Activated naive CD4-positive, alpha-beta T cell treated with anti-CD3 and anti-CD28 coated beads, Interleukin-2, amount 50 U/mL, for 24 hours (primary cell): ENCODE measurements around the gene XCR1.
A peak's percentile ranks its signal among the peaks of the same experiment; 100 is the strongest.

Experiments
- H3K27ac Mint-ChIP-seq: one replicate; pipeline ENCODE4 v1.8.0; 2021; ENCODE audit warnings: mild to moderate bottlenecking, mixed read lengths
- H3K27me3 Mint-ChIP-seq: one replicate; pipeline ENCODE4 v1.8.0; 2021; ENCODE audit warnings: mixed read lengths
- H3K36me3 Mint-ChIP-seq: one replicate; pipeline ENCODE4 v1.8.0; 2021; ENCODE audit warnings: mixed read lengths
- H3K4me1 Mint-ChIP-seq: one replicate; pipeline ENCODE4 v1.8.0; 2021; ENCODE audit warnings: mixed read lengths
- H3K4me3 Mint-ChIP-seq: one replicate; pipeline ENCODE4 v1.8.0; 2021; ENCODE audit warnings: mild to moderate bottlenecking, mixed read lengths
- H3K9me3 Mint-ChIP-seq: one replicate; pipeline ENCODE4 v1.8.0; 2021; ENCODE audit warnings: mixed read lengths

The XCR1 gene

DNA sequence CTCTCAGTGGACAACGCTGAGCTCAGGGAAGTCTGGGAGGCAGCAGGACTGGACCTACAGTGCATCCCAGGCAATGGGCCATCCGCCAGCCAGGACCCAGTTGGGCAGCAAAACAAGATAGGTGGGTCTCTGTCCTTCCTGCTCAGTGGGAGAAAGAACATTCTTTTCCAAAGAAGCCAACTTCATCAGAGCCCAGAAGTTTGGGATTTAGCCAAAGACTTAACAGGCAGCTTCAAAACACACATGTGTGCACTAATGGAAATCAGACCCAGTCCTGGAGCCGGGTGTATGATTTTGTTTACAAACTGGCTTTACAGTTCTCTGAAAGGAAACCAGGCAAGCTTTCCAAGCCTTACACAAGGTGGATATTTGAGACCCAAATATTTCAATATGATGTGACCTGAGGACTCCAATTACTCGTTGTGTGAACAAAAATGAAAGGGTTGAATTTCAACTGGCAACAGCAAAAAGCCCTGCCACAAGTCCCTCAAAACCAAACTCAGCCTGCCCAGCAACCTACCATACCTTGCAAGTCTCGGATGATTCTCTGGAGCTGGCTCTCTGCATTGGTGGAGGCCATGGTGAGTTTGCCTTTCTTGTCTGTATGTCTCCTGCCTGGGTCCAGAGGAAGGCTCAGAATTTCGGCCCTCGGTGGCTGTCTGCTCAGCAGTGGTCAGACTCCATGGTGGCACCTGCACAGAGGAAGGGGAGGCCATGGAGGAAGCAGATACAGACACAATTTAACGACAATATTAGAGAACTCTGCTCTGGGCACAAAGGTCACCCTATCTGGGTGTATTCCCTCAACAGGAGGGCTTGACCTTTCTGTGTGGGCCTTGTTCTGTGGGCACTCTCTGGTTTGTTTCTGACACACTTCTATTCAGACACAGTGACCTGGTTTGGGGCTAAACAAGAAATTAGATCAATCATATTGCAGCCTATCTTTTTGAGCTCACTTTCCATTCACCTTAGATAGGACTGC is 42.7 kb downstream of the XCR1 start:
- Mint-ChIP-seq H3K27ac (no peak overlapping the region), H3K9me3 (no peaks in the 10 kb centered on the region), H3K27me3 (no peaks in the 10 kb centered on the region), H3K4me3 (no peak overlapping the region), H3K36me3 (peaks cover 20% of the 10 kb centered on the region), H3K4me1 (peaks cover 44% of the 10 kb centered on the region)

DNA sequence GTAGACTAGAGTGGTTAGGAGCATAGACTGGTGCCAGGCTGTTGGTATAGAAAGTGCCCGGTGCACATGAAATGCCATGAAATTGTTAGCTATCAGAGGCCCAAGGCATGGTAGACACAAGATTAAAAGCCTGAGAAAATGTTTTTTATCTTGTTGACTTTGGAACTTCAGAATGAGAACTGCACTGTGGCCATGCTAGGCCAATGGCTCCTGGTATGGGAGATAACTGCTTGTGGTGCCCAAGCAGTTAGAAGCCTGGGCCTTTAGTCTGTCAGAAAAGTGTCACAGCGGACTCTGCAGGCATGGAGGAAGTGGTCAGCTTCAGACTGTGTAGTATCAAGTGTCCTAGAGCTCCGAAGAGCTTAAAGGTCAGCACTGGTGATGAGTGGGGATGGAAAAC is 43.5 kb downstream of the XCR1 start:
- Mint-ChIP-seq H3K27me3 (no peaks in the 10 kb centered on the region), H3K36me3 (peaks cover 26% of the 10 kb centered on the region), H3K27ac (no peak overlapping the region), H3K9me3 (no peaks in the 10 kb centered on the region), H3K4me3 (no peak overlapping the region), H3K4me1 (peaks cover 43% of the 10 kb centered on the region)

DNA sequence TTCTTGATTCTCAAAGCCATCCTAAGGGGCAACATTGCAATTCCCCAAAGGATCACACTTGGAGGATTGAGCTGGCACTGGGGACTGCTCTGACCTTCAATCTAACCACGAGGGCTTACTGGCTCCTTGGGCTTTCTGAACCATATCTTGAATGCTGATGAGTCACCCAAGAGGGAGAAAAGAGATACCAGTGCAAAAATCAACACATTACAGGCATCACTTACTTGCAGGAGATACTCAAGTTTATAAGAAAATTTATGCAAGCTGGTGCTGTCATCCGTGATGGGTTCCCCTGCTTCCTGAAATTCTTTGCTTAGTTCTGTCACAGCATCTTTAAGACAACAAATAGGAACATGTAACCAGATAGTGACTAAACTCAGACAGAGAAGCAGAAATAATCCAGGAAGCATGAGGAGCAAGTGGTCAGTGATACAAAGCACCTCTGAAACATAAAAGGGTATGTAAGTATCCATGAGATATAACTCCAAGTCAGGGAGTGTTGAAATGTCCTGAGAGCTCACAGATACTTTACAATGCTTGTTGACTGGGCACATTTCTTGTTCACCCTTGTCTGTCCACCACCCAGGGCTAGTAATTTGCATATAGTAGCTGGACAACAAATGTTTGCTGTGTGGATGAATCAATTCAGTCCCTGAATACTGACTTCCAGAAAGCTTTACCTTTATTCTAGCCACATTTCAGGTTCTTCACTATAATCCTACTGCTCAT is 45.8 kb downstream of the XCR1 start:
- Mint-ChIP-seq H3K27me3 (no peaks in the 10 kb centered on the region), H3K4me1 (peaks cover 48% of the 10 kb centered on the region), H3K36me3 (peaks cover 33% of the 10 kb centered on the region), H3K4me3 (peak overlapping the region; percentile 80), H3K9me3 (no peaks in the 10 kb centered on the region), H3K27ac (peak overlapping the region; percentile 77)

DNA sequence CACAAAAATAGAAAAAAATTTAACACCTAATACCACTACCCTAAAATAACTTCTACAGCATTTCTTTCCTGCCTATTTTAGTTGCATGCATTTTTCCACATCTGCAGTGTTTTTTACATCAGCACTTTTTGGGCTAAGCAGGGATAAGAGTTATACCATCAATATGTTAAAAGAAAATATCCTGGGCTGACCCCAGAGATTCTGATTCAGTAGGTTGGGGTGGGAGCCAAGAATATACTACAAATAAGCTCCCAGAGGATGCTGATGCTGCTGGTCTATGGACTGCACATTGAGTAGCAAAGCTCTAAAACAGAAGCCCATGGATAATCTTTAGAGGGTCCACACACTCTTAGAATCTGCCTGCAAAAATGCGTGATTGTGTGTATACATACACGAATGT is 46.5 kb downstream of the XCR1 start:
- Mint-ChIP-seq H3K4me1 (peaks cover 55% of the 10 kb centered on the region), H3K9me3 (no peaks in the 10 kb centered on the region), H3K36me3 (peaks cover 36% of the 10 kb centered on the region), H3K4me3 (peak overlapping the region; percentile 80), H3K27ac (peak overlapping the region; percentile 77), H3K27me3 (no peaks in the 10 kb centered on the region)

DNA sequence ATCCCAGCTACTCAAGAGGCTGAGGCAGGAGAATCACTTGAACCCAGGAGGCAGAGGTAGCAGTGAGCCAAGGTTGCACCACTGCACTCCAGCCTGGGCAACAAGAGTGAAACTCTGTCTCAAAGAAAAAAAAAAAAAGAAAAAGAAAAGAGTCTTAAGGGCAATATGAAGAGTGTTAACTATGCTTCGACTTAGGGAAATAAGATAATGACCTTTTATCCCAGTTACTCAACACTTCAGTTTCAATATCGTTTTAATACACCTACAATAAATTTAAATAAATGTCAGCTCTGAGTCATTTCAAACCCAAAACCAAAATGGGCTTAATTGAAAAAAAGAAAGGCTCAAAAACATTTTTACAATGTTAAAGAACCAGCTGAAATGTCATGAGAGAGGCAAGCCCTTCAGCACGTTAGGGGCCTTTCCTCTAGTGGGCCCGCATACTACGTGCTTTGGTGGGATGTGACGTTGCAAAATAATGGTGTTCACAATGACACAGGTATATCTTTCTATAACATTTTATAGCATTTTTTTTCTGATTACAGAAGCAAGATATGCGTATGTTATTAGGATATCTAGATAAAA is 47.0 kb downstream of the XCR1 start:
- Mint-ChIP-seq H3K9me3 (no peaks in the 10 kb centered on the region), H3K36me3 (peaks cover 39% of the 10 kb centered on the region), H3K4me3 (peak overlapping the region; percentile 33), H3K4me1 (peaks cover 60% of the 10 kb centered on the region), H3K27me3 (no peaks in the 10 kb centered on the region), H3K27ac (peak overlapping the region; percentile 41)

DNA sequence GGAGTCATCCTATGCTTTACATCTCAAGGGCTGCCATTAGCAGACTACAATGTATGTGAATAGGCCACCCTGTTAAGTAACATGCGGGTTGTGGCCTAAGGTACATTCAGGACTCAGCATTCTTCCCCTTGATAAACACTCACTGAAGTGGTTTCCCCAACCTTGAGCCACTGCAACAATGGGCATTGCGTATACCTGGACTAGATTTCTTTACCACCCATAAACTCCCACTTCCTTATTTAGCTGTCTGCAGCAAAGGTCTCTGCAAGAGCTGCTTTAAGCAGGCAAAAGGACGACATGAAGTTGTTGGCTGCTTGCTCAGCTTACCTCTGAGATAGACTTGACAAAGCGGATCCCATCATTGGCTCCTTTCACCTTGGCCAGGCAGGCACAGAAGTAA is 47.9 kb downstream of the XCR1 start:
- Mint-ChIP-seq H3K27ac (no peak overlapping the region), H3K4me1 (peaks cover 63% of the 10 kb centered on the region)

DNA sequence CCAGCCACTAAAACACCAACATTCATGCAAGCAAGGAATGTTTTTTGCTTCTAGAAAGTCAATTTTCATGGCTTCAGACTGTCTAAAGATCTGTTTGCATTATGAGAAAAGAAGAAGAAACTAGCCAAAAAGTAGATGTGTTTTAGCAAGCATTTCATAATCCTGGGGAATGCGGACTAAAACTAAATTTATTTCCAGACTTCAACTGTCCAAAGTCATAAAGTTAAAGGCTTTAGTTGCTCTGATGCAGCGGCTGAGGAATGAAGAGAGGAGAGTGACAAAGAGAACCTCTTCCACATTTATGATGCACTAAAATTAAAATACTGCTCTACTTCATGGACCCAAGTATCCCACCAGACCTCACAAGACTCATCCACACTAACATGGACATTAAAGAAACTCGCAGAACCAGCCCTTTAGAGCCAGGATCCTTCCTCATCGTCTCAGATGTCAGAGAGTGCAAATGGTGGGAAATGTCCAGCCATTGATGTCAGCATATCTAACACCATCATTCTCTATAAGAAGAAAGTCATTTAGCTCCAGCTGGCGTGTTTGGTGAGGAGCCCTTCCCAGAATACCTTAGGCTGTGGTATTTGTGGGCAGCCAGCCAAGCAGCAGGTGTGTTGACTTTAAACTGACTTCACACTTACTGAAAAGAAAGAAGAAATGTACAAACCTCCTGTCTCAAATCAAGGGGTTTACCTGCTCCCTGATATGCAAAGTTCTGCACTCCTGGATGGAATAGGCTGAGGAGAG is 49.1 kb downstream of the XCR1 start:
- no peaks in the 10 kb centered on the region for H3K9me3 Mint-ChIP-seq
- H3K27me3 Mint-ChIP-seq, result no peaks in the 10 kb centered on the region
- H3K4me3 Mint-ChIP-seq, result peak overlapping the region; percentile 70
- H3K36me3 Mint-ChIP-seq, result peaks cover 37% of the 10 kb centered on the region
- peaks cover 63% of the 10 kb centered on the region for H3K4me1 Mint-ChIP-seq
- H3K27ac Mint-ChIP-seq, result peak overlapping the region; percentile 96

More for the DNA sequence above, 47.9 kb downstream of the XCR1 start:
- Mint-ChIP-seq H3K4me3 (no peak overlapping the region), H3K27me3 (no peaks in the 10 kb centered on the region), H3K36me3 (peaks cover 41% of the 10 kb centered on the region), H3K9me3 (no peaks in the 10 kb centered on the region)

DNA sequence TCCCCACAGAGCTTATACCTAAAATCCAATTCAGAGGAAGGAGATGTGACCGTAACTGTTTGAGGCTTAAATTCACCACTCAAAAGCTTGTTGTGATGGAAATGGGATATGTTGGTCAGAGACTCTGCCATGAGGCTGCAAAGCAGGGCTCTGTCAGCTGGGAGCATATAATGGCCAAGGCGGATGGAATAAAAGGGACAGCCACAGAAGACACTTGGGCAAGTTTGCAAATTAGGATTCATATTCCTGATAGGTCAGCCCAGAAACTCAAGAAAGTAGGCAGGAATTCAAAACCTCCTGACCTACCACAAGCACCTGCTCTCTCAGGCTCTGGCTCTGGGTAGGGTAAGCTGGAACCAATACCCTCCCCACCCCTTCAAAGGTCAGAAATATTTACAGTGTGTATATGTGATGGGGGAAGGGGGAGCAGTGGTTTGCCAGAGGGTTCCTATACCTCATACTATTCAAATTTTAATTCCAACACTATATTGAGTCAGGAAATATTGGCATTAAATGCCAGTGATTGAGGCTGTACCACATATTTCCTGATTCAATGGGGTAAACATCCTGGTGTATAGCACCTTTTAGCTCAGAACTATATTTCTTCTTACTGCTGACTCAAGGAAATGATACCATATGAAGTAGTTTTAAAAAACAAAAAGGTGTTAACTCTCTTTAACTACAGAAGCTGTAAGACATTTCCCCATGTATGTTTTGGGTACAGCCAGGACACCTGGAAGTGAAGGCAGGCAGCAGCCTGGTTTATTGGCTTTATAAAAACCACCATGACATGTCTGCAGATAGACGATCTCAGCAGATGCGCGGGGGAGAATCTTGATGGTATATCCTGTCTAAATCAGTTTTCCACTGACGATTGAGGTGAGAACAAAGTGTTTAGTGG is 50.8 kb downstream of the XCR1 start:
- Mint-ChIP-seq H3K27me3 (no peaks in the 10 kb centered on the region), H3K36me3 (peaks cover 40% of the 10 kb centered on the region), H3K4me3 (peak overlapping the region; percentile 57), H3K9me3 (no peaks in the 10 kb centered on the region), H3K27ac (no peak overlapping the region), H3K4me1 (peaks cover 61% of the 10 kb centered on the region)

DNA sequence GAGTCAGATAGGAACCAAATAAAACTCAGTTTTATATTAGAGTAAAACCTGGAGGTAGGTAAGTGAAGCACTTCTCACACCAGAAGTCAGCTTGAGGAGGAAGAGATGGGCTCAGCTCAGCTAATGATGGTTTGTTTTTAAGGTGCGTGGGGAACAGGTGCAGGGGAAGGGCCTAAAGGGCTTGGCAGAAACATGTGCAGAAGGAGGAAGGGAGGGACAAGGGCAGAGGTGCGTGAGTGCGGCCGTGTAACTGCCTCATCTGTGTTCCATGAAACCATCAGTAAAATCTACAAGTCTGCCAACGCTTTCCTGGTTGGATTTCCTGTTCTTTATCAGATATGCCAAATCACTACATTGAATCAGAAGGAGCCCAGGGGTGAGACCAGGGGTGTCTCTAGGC is 51.6 kb downstream of the XCR1 start:
- Mint-ChIP-seq H3K4me1 (peaks cover 53% of the 10 kb centered on the region), H3K27ac (no peak overlapping the region), H3K36me3 (peaks cover 39% of the 10 kb centered on the region), H3K27me3 (no peaks in the 10 kb centered on the region), H3K4me3 (peak overlapping the region; percentile 24), H3K9me3 (no peaks in the 10 kb centered on the region)

DNA sequence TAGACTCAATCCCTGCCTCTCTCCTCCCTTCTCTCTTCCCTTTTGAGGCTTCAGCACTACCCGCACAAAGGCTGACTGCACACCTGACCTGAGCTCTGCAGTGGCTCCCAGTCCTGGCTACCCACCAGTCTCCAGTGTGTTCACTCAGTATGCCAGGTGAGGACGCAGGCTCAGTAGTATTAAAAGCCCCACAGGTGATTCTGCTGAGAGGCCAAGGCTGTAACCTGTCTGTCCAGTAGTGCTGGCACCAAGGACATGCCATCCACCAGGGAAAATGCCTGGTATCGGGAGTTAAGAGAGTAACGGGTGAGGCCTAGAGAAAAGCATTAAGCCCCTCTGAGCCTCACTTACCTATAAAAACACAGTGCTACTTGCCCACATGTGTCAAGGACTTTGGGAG is 52.6 kb downstream of the XCR1 start:
- Mint-ChIP-seq H3K4me3 (no peak overlapping the region), H3K4me1 (peaks cover 43% of the 10 kb centered on the region), H3K27me3 (no peaks in the 10 kb centered on the region), H3K36me3 (peaks cover 35% of the 10 kb centered on the region), H3K27ac (no peak overlapping the region), H3K9me3 (no peaks in the 10 kb centered on the region)

DNA sequence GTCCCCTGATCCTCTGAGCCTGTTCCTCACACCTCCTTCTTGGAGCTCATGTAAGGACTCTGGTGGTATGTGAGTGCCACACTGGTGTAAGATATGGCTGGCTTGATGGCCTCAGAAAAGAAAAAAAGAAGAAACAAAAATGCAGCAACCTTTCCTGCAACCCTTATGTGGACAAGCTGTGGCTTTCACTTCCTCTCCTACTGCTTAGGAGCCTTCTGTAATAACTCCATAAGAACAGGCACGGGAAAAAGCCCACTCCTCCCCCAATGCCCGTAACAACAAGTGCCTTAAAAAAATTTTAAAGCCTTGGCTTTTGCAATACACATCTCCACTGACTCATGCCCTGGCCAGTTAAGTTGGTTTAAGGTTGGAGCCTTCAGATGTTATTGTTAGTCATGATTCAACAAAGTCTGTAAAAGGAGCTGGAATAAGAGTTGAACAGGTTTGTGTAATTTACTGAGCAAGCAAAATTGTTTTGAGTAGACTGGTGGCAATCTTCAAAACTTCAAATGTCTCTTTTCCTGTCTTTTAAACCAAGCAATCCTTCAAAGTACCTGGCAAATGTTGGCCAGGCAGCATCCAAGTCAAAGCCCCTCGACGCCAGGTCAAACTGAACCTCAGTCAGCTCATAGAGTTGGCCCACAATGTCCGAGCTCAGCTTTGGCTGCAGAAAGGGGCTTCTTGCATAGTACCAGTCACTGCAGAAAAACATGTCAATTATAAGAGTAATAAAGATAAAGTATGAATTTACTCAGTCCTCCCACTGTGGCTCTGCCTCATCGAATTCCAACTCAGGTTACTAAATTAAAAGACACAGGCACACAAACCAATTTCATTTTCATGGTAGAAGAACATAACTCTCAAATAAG is 54.5 kb downstream of the XCR1 start:
- no peaks in the 10 kb centered on the region for H3K27me3 Mint-ChIP-seq
- no peak overlapping the region for H3K27ac Mint-ChIP-seq
- H3K4me3 Mint-ChIP-seq, result no peak overlapping the region
- H3K4me1 Mint-ChIP-seq, result peaks cover 25% of the 10 kb centered on the region
- no peaks in the 10 kb centered on the region for H3K9me3 Mint-ChIP-seq
- peaks cover 32% of the 10 kb centered on the region for H3K36me3 Mint-ChIP-seq

DNA sequence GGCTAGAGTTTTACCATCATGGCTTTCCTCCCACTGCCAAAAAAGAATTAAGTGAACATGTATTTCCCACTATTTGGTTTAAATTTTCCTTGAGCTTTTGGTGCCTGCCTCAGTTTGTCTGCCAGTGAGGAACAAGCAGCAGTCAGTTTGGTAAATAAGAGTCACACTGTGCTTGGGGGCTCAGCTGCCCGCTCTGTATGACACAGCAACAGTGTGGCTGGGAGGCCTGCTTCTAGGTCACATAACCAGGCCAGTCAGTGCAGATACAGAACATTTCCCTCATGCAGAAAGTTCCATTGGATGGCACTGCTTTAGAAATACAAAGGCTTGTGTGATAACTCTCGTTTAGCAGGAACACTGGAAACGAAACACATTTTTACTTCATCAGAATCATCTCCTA is 57.3 kb downstream of the XCR1 start:
- Mint-ChIP-seq H3K27me3 (no peaks in the 10 kb centered on the region), H3K36me3 (peaks cover 26% of the 10 kb centered on the region), H3K9me3 (no peaks in the 10 kb centered on the region), H3K4me3 (no peak overlapping the region), H3K4me1 (peaks cover 8% of the 10 kb centered on the region), H3K27ac (no peak overlapping the region)

DNA sequence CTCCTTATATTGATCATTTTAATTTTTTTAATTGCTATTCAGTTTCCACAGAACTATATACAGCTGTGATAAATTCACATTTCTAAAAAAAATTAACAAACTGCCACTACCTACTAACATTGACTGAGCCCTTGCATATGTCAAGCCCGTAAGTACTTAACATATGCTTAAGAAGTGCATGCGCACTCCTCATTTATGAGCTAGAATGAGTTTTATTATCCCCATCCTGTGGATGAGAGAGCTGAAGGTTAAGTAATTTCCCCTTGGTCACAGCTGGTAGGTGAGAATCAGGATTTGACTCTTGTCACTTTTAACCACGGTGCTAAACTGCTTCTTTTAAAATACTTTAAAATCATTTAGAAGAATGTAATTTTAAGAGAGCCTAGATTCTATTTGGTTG is 58.2 kb downstream of the XCR1 start:
- no peaks in the 10 kb centered on the region for H3K27me3 Mint-ChIP-seq
- H3K4me1 Mint-ChIP-seq, result peaks cover 8% of the 10 kb centered on the region
- H3K4me3 Mint-ChIP-seq, result no peak overlapping the region
- H3K9me3 Mint-ChIP-seq, result no peaks in the 10 kb centered on the region
- H3K27ac Mint-ChIP-seq, result no peak overlapping the region
- H3K36me3 Mint-ChIP-seq, result peaks cover 26% of the 10 kb centered on the region

DNA sequence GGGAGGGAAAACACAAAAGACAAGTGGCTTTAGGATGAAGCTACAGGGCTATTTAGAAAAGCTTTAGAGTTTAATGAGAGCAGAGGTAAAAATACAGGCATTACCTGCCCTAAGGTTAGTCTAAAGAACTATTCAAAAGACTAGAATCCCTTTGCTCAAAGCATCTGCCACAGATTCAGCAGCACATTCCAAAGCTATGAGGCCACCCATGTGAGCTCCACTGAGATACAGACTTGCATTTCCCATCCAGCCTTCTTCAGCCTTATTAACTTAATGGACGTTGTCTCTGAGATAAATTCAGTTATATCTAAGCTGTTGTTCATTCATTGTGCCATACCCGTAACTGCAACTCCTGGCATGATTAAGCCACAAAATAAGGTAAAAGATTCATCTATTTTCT is 58.6 kb downstream of the XCR1 start:
- H3K36me3 Mint-ChIP-seq, result peaks cover 27% of the 10 kb centered on the region
- no peaks in the 10 kb centered on the region for H3K27me3 Mint-ChIP-seq
- peaks cover 8% of the 10 kb centered on the region for H3K4me1 Mint-ChIP-seq
- H3K9me3 Mint-ChIP-seq, result no peaks in the 10 kb centered on the region
- no peak overlapping the region for H3K4me3 Mint-ChIP-seq
- no peak overlapping the region for H3K27ac Mint-ChIP-seq
